MCF 10A (cell line): ENCODE measurements around the gene SEPTIN12. TPM values are rescaled to one million over a fixed set of nuclear protein-coding genes. Genes with fewer than 3 reads are reported as not detected.

Experiments
- BruUV-seq: library from RNA; stranded (reverse); fragments of 400-500 nt; replicated peaks from 2 replicates; lab custom pipeline; 2021; lab: Mats Ljungman, UMichigan
- CTCF ChIA-PET: fragments of 300-600 bp; sonication (Branson Sonifier 250); formaldehyde crosslinking; extraction: SDS; loops from one replicate; lab custom pipeline; 2021; ENCODE audit warnings: antibody characterized with exemption, inconsistent platforms; lab: Yijun Ruan, JAX
- POLR2A ChIA-PET: fragments of 300-600, 350-650 bp; sonication (Branson Sonifier 250); formaldehyde crosslinking; extraction: SDS; loops from one replicate; lab custom pipeline; 2020; ENCODE audit warnings: antibody characterized with exemption, inconsistent platforms; lab: Yijun Ruan, JAX
- DNase-seq: peaks from one replicate; pipeline ENCODE4 v3.0.0-alpha.2; 2018; ENCODE audit not compliant: unreplicated experiment
- H3K27ac Mint-ChIP-seq: one replicate; pipeline ENCODE4 v1.8.0; 2022; ENCODE audit warnings: mild to moderate bottlenecking, low read depth, mixed read lengths; ENCODE audit not compliant: unreplicated experiment
- H3K27me3 Mint-ChIP-seq: one replicate; pipeline ENCODE4 v1.8.0; 2022; ENCODE audit warnings: mixed read lengths; ENCODE audit not compliant: insufficient read depth, unreplicated experiment
- H3K36me3 Mint-ChIP-seq: one replicate; pipeline ENCODE4 v1.8.0; 2022; ENCODE audit warnings: mild to moderate bottlenecking, moderate library complexity, mixed read lengths; ENCODE audit not compliant: insufficient read depth, unreplicated experiment
- H3K4me1 Mint-ChIP-seq: one replicate; pipeline ENCODE4 v1.8.0; 2022; ENCODE audit warnings: mixed read lengths; ENCODE audit not compliant: insufficient read depth, unreplicated experiment
- H3K4me3 Mint-ChIP-seq: one replicate; pipeline ENCODE4 v1.8.0; 2022; ENCODE audit warnings: mild to moderate bottlenecking, moderate library complexity, mixed read lengths; ENCODE audit not compliant: unreplicated experiment
- H3K9me3 Mint-ChIP-seq: one replicate; pipeline ENCODE4 v1.8.0; 2022; ENCODE audit warnings: mixed read lengths; ENCODE audit not compliant: unreplicated experiment
- CTCF ChIP-seq: fragments of 200-600 bp; IDR thresholded peaks from one replicate; pipeline ENCODE4 v1.8.0; 2022; ENCODE audit warnings: antibody characterized with exemption, mild to moderate bottlenecking; ENCODE audit not compliant: unreplicated experiment
- intact Hi-C: fragments of 100-400 bp; cut with micrococcal nuclease; formaldehyde crosslinking; loops from 2 replicates; pipeline ENCODE4 v1.14.1; 2022
- total RNA-seq: library from RNA; stranded (reverse); gene quantifications from 2 replicates; pipeline ENCODE4 v1.2.3, GENCODE V29; 2022

SEPTIN12 gene
- total RNA-seq, 1 experiment from 2014 or later: not detected

GRCh38 chr16:4811242-4811641, 23.1 kb upstream of the SEPTIN12 start:
- Mint-ChIP-seq H3K27ac (no peak overlapping the region), H3K27me3 (no peaks in the 10 kb centered on the region), H3K4me1 (no peaks in the 10 kb centered on the region), H3K4me3 (no peak overlapping the region), H3K9me3 (no peaks in the 10 kb centered on the region), H3K36me3 (peaks cover 97% of the 10 kb centered on the region)
- ChIA-PET CTCF (interaction anchor here (0.9 kb wide), 1 partner anchor 12 kb away, joined by 5 read pairs; no protein-coding TSS in a partner anchor), POLR2A (no interaction called here)
- intact Hi-C loops: no loop called here
- BruUV-seq: no TSS peak
- DNase-seq: no peak
- no peak for TF ChIP-seq CTCF

GRCh38 chr16:4806280-4806679, 18.1 kb upstream of the SEPTIN12 start:
- Mint-ChIP-seq H3K27ac (no peak overlapping the region), H3K4me3 (no peak overlapping the region), H3K4me1 (no peaks in the 10 kb centered on the region), H3K36me3 (peaks cover 62% of the 10 kb centered on the region), H3K9me3 (no peaks in the 10 kb centered on the region), H3K27me3 (no peaks in the 10 kb centered on the region)
- intact Hi-C loops: no loop called here
- DNase-seq: no peak
- BruUV-seq: no TSS peak
- ChIA-PET POLR2A (no interaction called here), CTCF (interaction anchor here (0.9 to 1.5 kb wide), 2 partner anchors 150 to 156 kb away, joined by 3 read pairs; no protein-coding TSS in a partner anchor)
- no peak for TF ChIP-seq CTCF

- POLR2A ChIA-PET: no interaction called here
- H3K4me1 Mint-ChIP-seq: peaks cover 6% of the 10 kb centered on the region
Measured at GRCh38 chr16:4805231-4805630, 17.1 kb upstream of the SEPTIN12 start.

More at GRCh38 chr16:4805231-4805630, 17.1 kb upstream of the SEPTIN12 start:
- peaks cover 52% of the 10 kb centered on the region for H3K36me3 Mint-ChIP-seq
- no peak overlapping the region for H3K4me3 Mint-ChIP-seq
- intact Hi-C loops: no loop called here
- CTCF ChIA-PET: interaction anchor here (0.6 kb wide), 1 partner anchor 257 kb away, joined by 3 read pairs; no protein-coding TSS in a partner anchor
- no peak for TF ChIP-seq CTCF
- H3K27ac Mint-ChIP-seq: no peak overlapping the region
- DNase-seq: no peak
- H3K9me3 Mint-ChIP-seq: no peaks in the 10 kb centered on the region
- no peaks in the 10 kb centered on the region for H3K27me3 Mint-ChIP-seq
- no TSS peak for BruUV-seq
